Vagina (tissue), 2 donors: ENCODE results near the gene STOML1. TPM values are rescaled to one million over a fixed set of nuclear protein-coding genes. Genes with fewer than 3 reads are reported as not detected.

ENCODE experiments used
- DNase-seq, 2 donors: peaks; one replicate each; pipeline ENCODE4 v3.0.0-alpha.2; 2017; ENCODE audit errors: extremely low spot score in 2 of 2
- H3K27ac ChIP-seq: fragments of 200-600 bp; sonication (generic); one replicate; pipeline ENCODE4 v1.5.1; 2019
- H3K27me3 ChIP-seq: fragments of 200-600 bp; sonication (generic); one replicate; pipeline ENCODE4 v1.5.1; 2019
- H3K36me3 ChIP-seq, 2 donors: fragments of 200-600 bp; sonication (generic); one replicate each; pipeline ENCODE4 v1.5.1; 2017 to 2019
- H3K4me1 ChIP-seq: fragments of 200-600 bp; sonication (generic); one replicate; pipeline ENCODE4 v1.5.1; 2019
- H3K4me3 ChIP-seq, 2 donors: fragments of 200-600 bp; sonication (generic); 1 replicate in 1 of 2; 2 replicates in 1 of 2; pipeline ENCODE4 v1.5.1; 2016 to 2019
- H3K9me3 ChIP-seq: fragments of 200-600 bp; sonication (generic); one replicate; pipeline ENCODE4 v1.5.1; 2019
- POLR2A ChIP-seq, 2 donors: fragments of 450-650 bp; IDR thresholded peaks; one replicate each; pipeline ENCODE4 v1.6.1; 2017; ENCODE audit warnings: antibody characterized with exemption in 2 of 2, mild to moderate bottlenecking in 2 of 2, moderate library complexity in 2 of 2
- POLR2AphosphoS5 ChIP-seq, 2 donors: sonication (generic); formaldehyde crosslinking; IDR thresholded peaks; one replicate each; pipeline ENCODE4 v1.9.0; 2017; ENCODE audit warnings: antibody characterized with exemption in 2 of 2, mild to moderate bottlenecking in 2 of 2, low read depth in 1 of 2; ENCODE audit not compliant: insufficient read depth in 1 of 2
- intact Hi-C: fragments of 100-400 bp; cut with DNase I; formaldehyde crosslinking; loops from one replicate; pipeline ENCODE4 v1.15.1; 2023
- total RNA-seq: library from RNA; depleted of rRNA; stranded (reverse); fragments of >200 nt; gene quantifications from one replicate; pipeline ENCODE4 v1.2.3, GENCODE V29; 2016
- TF ChIP-seq, protein P1 (sequence below), 3 experiments: fragments of 450-650 bp in 2 of 3; fragments of 200-600 bp in 1 of 3; sonication (generic) in 1 of 3; IDR thresholded peaks; one replicate each; pipeline ENCODE4 v1.5.1; 2017 to 2019; ENCODE audit warnings: antibody characterized with exemption in 3 of 3, mild to moderate bottlenecking in 2 of 3, moderate library complexity in 2 of 3

STOML1 gene
- total RNA-seq, 1 donor from 2014 or later = 15.0 TPM

GRCh38 chr15:73990250-73991005 is 1.7 kb downstream of the STOML1 start:
- TF ChIP-seq POLR2AphosphoS5 (IDR thresholded peaks at IDR 0.05; ENCODE audit: insufficient read depth in 1 of 2, low read depth in 1 of 2) (no peak), POLR2A (IDR thresholded peaks at IDR 0.05) (no peak)
- TF ChIP-seq, protein P1, sequence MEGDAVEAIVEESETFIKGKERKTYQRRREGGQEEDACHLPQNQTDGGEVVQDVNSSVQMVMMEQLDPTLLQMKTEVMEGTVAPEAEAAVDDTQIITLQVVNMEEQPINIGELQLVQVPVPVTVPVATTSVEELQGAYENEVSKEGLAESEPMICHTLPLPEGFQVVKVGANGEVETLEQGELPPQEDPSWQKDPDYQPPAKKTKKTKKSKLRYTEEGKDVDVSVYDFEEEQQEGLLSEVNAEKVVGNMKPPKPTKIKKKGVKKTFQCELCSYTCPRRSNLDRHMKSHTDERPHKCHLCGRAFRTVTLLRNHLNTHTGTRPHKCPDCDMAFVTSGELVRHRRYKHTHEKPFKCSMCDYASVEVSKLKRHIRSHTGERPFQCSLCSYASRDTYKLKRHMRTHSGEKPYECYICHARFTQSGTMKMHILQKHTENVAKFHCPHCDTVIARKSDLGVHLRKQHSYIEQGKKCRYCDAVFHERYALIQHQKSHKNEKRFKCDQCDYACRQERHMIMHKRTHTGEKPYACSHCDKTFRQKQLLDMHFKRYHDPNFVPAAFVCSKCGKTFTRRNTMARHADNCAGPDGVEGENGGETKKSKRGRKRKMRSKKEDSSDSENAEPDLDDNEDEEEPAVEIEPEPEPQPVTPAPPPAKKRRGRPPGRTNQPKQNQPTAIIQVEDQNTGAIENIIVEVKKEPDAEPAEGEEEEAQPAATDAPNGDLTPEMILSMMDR (IDR thresholded peaks at IDR 0.05) = no peak
- H3K36me3 ChIP-seq = no peaks in the 10 kb centered on the region
- intact Hi-C loops = no loop called here
- peak overlapping the region; percentile 82 for H3K27ac ChIP-seq
- H3K27me3 ChIP-seq = no peaks in the 10 kb centered on the region
- DNase-seq = no peak
- H3K9me3 ChIP-seq = no peaks in the 10 kb centered on the region
- H3K4me3 ChIP-seq = no peak overlapping the region
- peaks cover 76% of the 10 kb centered on the region for H3K4me1 ChIP-seq

- TF ChIP-seq POLR2AphosphoS5 (IDR thresholded peaks at IDR 0.05; ENCODE audit: insufficient read depth in 1 of 2, low read depth in 1 of 2) = peak in 1 of 2 donors; percentile 33
- no peak for TF ChIP-seq POLR2A (IDR thresholded peaks at IDR 0.05)
- TF ChIP-seq, protein P1 (IDR thresholded peaks at IDR 0.05) = no peak
- H3K27me3 ChIP-seq = no peaks in the 10 kb centered on the region
- no peaks in the 10 kb centered on the region for H3K9me3 ChIP-seq
- intact Hi-C loops = no loop called here
- H3K4me3 ChIP-seq = no peak overlapping the region
- peaks cover 88% of the 10 kb centered on the region for H3K4me1 ChIP-seq
- H3K27ac ChIP-seq = peak overlapping the region; percentile 51
- no peaks in the 10 kb centered on the region for H3K36me3 ChIP-seq
- no peak for DNase-seq
These were observed 2.9 kb downstream of the STOML1 start for GRCh38 chr15:73989001-73989798.

- no peak for TF ChIP-seq POLR2AphosphoS5 (IDR thresholded peaks at IDR 0.05; ENCODE audit: insufficient read depth in 1 of 2, low read depth in 1 of 2)
- no peak for TF ChIP-seq POLR2A (IDR thresholded peaks at IDR 0.05)
- H3K36me3 ChIP-seq = no peaks in the 10 kb centered on the region
- H3K27ac ChIP-seq = peak overlapping the region; percentile 51
- DNase-seq = no peak
- intact Hi-C loops = no loop called here
- no peak overlapping the region for H3K4me3 ChIP-seq
- H3K9me3 ChIP-seq = no peaks in the 10 kb centered on the region
- H3K4me1 ChIP-seq = peaks cover 88% of the 10 kb centered on the region
- H3K27me3 ChIP-seq = no peaks in the 10 kb centered on the region
These were observed 3.6 kb downstream of the STOML1 start for GRCh38 chr15:73988445-73988969.

DNA sequence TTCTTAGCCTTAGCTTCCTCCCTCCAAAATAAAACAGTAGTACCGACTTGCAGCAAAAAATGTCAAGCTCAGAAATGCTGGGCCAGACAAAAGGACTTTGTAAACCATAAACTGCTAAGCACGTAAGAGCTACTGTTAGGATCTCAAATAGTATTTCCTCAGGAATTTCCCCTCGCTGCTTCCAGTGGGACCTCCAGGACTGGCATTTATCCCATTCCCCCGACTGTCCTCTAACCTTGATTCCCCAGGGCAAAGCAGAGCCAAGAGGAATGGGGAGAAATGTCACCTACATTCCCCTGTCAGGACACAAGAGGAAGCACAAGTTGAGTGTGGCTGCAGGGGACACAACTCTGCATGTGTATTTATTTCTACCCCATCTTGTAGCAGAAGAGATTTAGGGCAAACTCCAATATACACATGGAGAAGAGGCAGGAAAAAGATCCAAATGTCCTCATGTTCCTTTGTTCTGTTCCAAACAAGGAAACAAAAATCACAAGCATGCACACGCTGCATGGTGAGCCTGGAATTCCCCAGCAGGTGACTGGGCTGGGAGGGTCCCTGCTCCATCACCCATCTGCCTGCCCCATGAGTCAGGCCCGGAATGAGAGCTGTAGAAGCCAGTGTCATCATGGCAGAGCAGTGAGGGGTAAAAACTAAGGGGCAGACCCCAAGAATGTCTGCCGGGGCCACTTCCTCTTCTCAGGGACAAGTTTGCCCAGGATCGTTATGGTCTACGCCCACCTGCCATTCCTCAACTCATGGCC is 4.2 kb downstream of the STOML1 start:
- Histone ChIP-seq H3K4me1 (peaks cover 88% of the 10 kb centered on the region), H3K9me3 (no peaks in the 10 kb centered on the region), H3K27ac (peak overlapping the region; percentile 51), H3K4me3 (no peak overlapping the region), H3K27me3 (no peaks in the 10 kb centered on the region), H3K36me3 (no peaks in the 10 kb centered on the region)
- TF ChIP-seq, protein P1 (IDR thresholded peaks at IDR 0.05) = no peak
- TF ChIP-seq POLR2AphosphoS5 (IDR thresholded peaks at IDR 0.05; ENCODE audit: insufficient read depth in 1 of 2, low read depth in 1 of 2) = peak in 1 of 2 donors; percentile 32
- DNase-seq = no peak
- intact Hi-C loops = no loop called here

DNA sequence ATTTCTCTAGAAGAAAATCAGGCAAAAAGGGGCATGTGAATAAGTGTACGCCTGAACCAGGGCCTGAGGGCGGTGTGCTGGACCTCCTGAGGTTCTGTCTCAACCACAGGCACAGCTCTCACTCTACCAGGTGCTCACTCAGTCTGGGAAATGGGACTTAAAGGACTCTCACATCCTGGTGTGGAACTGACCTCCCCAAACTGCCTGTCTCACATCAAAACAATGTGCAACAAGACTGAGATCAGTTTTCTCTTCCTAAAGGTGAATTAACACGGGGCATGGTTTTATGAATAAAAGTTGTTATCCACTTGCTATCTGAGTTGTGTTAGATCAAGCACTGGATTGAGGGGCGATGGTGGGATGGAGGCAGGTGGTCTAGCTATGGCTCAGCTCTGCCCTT is 4.8 kb downstream of the STOML1 start:
- DNase-seq = no peak
- Histone ChIP-seq H3K9me3 (no peaks in the 10 kb centered on the region), H3K4me3 (no peak overlapping the region), H3K27ac (peak overlapping the region; percentile 16), H3K36me3 (no peaks in the 10 kb centered on the region), H3K27me3 (no peaks in the 10 kb centered on the region), H3K4me1 (peaks cover 88% of the 10 kb centered on the region)
- intact Hi-C loops = no loop called here
- TF ChIP-seq, protein P1 (IDR thresholded peaks at IDR 0.05) = no peak
- TF ChIP-seq POLR2AphosphoS5 (IDR thresholded peaks at IDR 0.05; ENCODE audit: insufficient read depth in 1 of 2, low read depth in 1 of 2) (no peak), POLR2A (IDR thresholded peaks at IDR 0.05) (no peak)
